ENCODE data around the gene NPC1L1. TPM values are rescaled to one million over a fixed set of nuclear protein-coding genes. Genes with fewer than 3 reads are reported as not detected.
A peak's percentile ranks its signal among the peaks of the same experiment; 100 is the strongest.

The NPC1L1 gene
- total RNA-seq, 1 donor from 2014 or later: not detected

GRCh38 chr7:44477063-44477830 lies 63.9 kb downstream of the NPC1L1 start:
- peaks cover 19% of the 10 kb centered on the region for H3K4me1 Mint-ChIP-seq (ENCODE audit: low read depth, unreplicated experiment)
- H3K4me3 Mint-ChIP-seq (ENCODE audit: unreplicated experiment): no peak overlapping the region
- no peak overlapping the region for H3K27ac Mint-ChIP-seq (ENCODE audit: unreplicated experiment)
- H3K27me3 Mint-ChIP-seq (ENCODE audit: unreplicated experiment): no peaks in the 10 kb centered on the region
- peak; percentile 69 for DNase-seq
- TF ChIP-seq CTCF (IDR thresholded peaks at IDR 0.05; ENCODE audit: partially characterized antibody, unreplicated experiment): peak; percentile 94
- no peaks in the 10 kb centered on the region for H3K9me3 Mint-ChIP-seq (ENCODE audit: unreplicated experiment)
- peaks cover 1% of the 10 kb centered on the region for H3K36me3 Mint-ChIP-seq (ENCODE audit: unreplicated experiment)

DNA sequence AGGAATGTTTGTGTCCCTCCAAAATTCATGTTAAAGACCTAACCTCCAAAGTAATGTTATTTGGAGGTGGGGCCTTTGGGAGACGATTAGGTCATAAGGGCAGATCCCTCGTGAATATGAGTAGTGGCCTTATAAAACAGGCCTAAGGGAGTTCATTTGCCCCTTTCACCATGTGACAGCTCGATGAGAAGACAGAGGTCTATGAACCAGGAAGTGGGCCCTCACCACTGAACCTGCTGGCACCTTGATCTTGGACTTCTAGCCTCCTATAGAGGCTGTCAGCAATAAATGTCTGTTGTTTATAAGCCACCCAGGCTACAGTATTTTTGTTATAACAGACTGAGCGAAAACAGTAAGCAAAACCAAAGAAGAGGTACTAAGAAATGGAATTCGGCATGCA lies 64.8 kb downstream of the NPC1L1 start:
- no peak overlapping the region for H3K27ac Mint-ChIP-seq (ENCODE audit: unreplicated experiment)
- H3K36me3 Mint-ChIP-seq (ENCODE audit: unreplicated experiment): no peaks in the 10 kb centered on the region
- DNase-seq: no peak
- no peaks in the 10 kb centered on the region for H3K9me3 Mint-ChIP-seq (ENCODE audit: unreplicated experiment)
- H3K4me3 Mint-ChIP-seq (ENCODE audit: unreplicated experiment): no peak overlapping the region
- H3K4me1 Mint-ChIP-seq (ENCODE audit: low read depth, unreplicated experiment): peaks cover 19% of the 10 kb centered on the region
- TF ChIP-seq CTCF (IDR thresholded peaks at IDR 0.05; ENCODE audit: partially characterized antibody, unreplicated experiment): no peak
- H3K27me3 Mint-ChIP-seq (ENCODE audit: unreplicated experiment): no peaks in the 10 kb centered on the region

DNA sequence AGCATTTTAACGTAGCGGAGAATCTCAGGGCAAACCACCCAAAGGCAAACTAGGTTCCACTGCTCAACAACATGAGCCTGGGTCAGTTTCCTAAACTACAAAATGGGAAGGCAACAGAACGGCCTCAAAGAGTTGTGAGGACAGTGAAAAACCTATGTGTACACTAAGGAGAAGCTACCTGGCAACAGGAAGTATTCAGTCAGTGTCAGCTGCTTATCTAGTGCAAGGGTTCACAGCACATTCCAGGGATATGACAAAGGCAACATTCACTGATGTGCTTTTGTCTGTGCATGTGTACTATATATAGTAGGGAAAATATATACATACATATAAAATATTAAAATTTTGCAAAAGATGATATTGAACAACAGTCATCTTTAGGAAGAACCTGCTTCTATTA lies 67.8 kb downstream of the NPC1L1 start:
- no peaks in the 10 kb centered on the region for H3K9me3 Mint-ChIP-seq (ENCODE audit: unreplicated experiment)
- H3K27ac Mint-ChIP-seq (ENCODE audit: unreplicated experiment): no peak overlapping the region
- H3K4me1 Mint-ChIP-seq (ENCODE audit: low read depth, unreplicated experiment): peaks cover 28% of the 10 kb centered on the region
- H3K4me3 Mint-ChIP-seq (ENCODE audit: unreplicated experiment): no peak overlapping the region
- H3K27me3 Mint-ChIP-seq (ENCODE audit: unreplicated experiment): no peaks in the 10 kb centered on the region
- H3K36me3 Mint-ChIP-seq (ENCODE audit: unreplicated experiment): no peaks in the 10 kb centered on the region
- no peak for DNase-seq
- TF ChIP-seq CTCF (IDR thresholded peaks at IDR 0.05; ENCODE audit: partially characterized antibody, unreplicated experiment): no peak

- no peak for DNase-seq
- H3K36me3 Mint-ChIP-seq (ENCODE audit: unreplicated experiment): no peaks in the 10 kb centered on the region
- peaks cover 28% of the 10 kb centered on the region for H3K4me1 Mint-ChIP-seq (ENCODE audit: low read depth, unreplicated experiment)
- H3K27ac Mint-ChIP-seq (ENCODE audit: unreplicated experiment): no peak overlapping the region
- H3K4me3 Mint-ChIP-seq (ENCODE audit: unreplicated experiment): no peak overlapping the region
- no peaks in the 10 kb centered on the region for H3K9me3 Mint-ChIP-seq (ENCODE audit: unreplicated experiment)
- no peaks in the 10 kb centered on the region for H3K27me3 Mint-ChIP-seq (ENCODE audit: unreplicated experiment)
- no peak for TF ChIP-seq CTCF (IDR thresholded peaks at IDR 0.05; ENCODE audit: partially characterized antibody, unreplicated experiment)
These were observed 68.3 kb downstream of the NPC1L1 start for GRCh38 chr7:44472843-44473242.

DNA sequence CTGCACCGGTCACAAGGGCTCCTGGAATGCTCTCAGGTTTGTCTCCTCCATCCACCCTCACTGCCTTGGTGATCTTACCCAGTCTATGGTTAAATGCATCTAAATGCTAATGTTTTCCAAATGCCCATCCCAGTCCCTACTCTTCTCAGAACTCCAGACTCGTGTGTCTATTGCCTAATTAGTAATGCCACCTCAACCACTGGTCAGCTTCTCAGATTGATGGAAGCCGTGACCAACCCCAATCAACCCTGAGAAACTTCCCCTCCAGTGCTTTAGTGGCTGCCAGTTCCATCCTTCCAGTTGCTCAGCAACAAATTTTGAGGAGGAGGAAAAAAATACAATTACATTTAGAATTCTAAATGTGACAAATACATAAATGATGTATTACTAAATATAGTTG lies 69.3 kb downstream of the NPC1L1 start:
- Mint-ChIP-seq H3K9me3 (ENCODE audit: unreplicated experiment) (no peaks in the 10 kb centered on the region), H3K4me1 (ENCODE audit: low read depth, unreplicated experiment) (peaks cover 23% of the 10 kb centered on the region), H3K27ac (ENCODE audit: unreplicated experiment) (no peak overlapping the region), H3K36me3 (ENCODE audit: unreplicated experiment) (no peaks in the 10 kb centered on the region), H3K4me3 (ENCODE audit: unreplicated experiment) (no peak overlapping the region), H3K27me3 (ENCODE audit: unreplicated experiment) (no peaks in the 10 kb centered on the region)
- no peak for DNase-seq
- TF ChIP-seq CTCF (IDR thresholded peaks at IDR 0.05; ENCODE audit: partially characterized antibody, unreplicated experiment): no peak

Measured in glutamatergic neuron (in vitro differentiated cells).